ENCODE measurements around the gene PDSS2.
A peak's percentile ranks its signal among the peaks of the same experiment; 100 is the strongest.

Gene PDSS2

GRCh38 chr6:107357031-107357430 is 102.3 kb downstream of the PDSS2 start:
- no peak for DNase-seq

DNA sequence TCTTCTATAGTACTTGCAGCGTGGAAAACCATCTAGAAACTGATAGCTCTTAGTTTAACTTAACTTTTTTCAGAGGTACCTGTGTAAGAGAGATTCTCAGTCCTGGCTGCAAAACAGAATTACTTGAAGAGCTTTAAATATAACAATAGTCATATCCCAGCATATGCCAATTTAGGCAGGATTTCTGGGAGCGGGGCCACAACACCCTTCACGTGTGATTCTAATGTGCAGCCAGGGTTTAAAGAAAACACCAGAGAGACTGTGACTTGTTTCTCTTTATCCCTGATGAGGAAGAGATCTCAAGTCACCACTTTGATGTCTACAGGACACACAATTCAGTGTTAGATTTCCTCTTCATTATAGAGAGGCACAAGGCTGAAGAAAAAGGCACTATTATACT is 103.7 kb downstream of the PDSS2 start:
- no peak for DNase-seq

DNA sequence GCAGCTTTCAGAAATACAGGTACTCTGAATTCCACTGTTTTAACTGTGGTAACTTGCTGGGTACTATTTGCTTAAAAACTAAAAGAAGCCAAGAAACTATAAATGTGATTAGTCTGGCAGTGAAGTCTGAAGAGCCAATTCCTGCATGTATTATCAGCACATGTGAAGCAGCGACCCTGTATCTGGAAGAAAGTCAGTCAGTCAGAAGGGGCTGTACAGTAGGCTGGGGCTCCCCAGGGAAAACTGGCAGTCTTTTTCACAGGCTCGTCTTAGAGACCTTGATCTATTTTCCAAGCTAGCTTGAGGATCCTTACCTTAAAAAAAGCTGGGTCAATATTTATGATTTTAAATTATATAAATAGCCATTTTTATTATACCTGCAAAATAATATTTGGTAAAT is 104.9 kb downstream of the PDSS2 start:
- DNase-seq = no peak

DNA sequence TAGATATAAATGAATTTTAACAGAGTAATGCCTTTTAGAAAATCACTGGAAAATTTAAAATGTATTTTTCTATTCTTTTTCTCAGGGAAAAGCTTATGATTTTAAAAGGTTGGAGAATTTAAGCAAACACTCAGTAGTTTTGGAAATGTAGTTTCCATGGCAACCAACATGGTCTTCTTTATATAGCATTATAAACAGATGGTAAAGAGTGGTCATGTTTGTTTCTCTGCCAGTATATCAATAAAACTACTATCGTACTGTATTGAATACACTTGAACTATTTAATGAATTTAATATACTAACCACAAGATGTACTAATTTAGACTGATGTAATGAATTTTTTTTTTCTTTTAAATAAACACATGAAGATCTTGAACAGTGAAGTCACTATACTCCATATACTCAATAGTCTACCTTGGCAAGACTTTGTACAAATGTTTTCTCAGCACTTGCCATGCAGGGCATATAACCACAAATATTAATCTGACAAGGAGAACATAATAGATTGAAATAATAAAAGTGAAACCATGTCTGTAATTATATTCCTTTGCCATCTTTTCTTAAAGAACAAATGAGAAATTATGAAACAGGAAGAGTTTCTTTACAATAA is 105.5 kb downstream of the PDSS2 start:
- peak; percentile 29 for DNase-seq

DNA sequence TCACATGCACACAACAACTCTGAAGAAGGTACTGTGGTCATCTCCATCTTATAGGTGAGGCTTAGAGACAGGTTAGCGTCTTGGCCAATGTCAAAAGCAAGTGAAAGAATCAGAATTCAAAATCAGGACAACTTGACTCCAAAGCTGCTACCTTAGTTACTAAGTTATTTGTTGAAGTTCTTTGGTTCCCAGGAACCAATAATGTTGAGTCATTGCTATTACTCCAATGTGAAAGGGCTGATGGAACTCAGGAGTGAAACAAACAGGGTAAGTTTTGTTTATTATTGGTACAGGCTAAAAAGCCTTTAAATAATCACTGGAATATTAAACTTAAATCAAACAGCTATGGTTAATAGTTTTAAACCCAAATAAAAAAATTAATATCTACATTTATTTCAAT is 111.1 kb downstream of the PDSS2 start:
- DNase-seq = no peak

DNA sequence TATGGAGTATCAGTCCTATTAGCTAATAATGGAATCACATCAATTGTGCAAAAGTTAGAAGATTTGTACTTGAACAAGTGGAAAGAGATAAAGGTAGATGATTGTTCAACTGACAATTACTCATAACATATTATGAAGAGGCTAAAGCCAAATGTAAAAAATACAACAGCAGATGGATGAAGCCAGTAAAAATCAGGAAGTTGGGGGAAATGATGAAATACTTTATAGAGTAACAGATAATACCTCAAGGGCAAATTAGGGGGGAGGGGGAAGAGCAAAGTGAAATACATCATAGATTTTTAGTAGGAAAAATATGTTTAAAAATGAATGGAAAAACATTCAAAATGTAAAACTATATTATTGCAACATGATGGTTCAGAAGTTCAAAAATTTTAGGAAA is 114.0 kb downstream of the PDSS2 start:
- DNase-seq = peak; percentile 13

- DNase-seq = no peak
These were observed 114.4 kb downstream of the PDSS2 start for GRCh38 chr6:107344981-107345380.

- DNase-seq = no peak
These were observed 115.0 kb downstream of the PDSS2 start for GRCh38 chr6:107344383-107344782.

DNA sequence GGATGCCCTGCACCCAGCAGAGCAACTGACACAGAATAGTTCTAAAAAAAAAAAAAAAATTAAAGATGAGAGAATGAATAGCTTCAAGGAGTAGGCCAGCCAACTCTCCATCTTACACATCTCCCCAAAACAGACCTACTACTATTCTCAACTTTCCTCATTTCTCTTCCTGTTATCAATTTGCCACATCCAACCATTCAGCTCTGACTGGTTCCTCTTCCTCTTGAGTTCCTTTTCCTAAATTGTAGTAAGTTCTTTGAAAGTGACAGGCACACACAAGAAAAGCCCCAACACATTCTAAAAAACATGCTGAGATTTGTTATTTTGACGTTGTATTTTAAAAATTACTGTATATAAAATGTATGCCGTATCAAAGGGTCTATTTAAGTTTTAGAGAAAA is 117.2 kb downstream of the PDSS2 start:
- no peak for DNase-seq

DNA sequence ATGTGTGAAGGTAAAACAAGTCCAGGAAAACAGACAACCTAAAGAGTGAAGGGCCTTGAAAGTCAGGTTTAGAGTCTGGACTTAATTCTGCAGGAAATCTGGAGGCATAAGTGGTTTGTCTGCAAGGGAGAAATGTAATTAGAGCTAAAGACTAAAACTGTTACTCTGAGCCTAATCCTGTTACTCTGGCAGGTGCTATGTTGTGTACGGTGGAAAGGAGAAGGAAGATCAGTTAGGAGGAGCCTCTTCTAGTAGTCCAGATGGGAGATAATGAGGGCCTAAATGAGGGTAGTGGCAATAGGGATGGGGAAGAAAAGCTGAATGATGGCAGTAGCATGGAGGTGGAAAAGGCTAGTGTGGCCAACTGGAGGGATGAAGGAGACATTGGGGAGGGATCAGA is 118.5 kb downstream of the PDSS2 start:
- DNase-seq = no peak

GRCh38 chr6:107337191-107337741 is 122.1 kb downstream of the PDSS2 start:
- peak; percentile 52 for DNase-seq

DNA sequence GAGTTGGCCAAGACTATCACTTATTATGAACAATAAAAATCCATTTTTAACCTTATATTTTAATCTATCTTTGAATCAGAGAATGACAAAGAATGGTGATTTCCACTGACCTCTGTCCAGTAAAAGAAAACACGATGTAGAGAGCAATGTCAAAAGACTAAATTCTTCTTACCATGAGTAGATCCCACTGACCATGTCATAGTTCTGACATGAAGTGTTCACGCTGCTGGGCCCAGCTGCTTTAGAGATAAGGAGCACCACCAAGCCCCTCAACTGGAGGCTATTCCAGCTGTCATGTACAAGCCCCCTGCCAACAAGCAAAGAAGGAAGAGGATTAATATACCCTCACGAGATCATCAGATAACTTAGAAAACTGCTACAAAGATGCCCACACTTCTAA is 125.3 kb downstream of the PDSS2 start:
- no peak for DNase-seq

DNA sequence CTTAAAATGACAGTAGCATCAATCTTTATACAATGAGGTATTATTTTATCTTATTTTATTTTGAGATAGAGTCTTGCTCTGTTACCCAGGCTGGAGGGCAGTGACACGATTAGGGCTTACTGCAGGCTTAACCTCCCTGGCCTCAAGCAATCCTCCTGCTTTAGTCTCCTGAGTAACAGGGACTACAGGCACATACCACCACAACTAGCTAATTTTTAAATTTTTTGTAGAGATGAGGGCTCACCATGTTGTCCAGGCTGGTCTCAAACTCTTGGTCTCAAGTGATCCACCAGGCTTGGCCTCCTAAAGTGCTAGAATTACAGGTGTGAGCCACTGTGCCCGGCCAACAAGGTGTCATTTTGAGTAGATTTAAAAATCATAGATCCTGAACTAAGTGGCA is 125.9 kb downstream of the PDSS2 start:
- DNase-seq = no peak

DNA sequence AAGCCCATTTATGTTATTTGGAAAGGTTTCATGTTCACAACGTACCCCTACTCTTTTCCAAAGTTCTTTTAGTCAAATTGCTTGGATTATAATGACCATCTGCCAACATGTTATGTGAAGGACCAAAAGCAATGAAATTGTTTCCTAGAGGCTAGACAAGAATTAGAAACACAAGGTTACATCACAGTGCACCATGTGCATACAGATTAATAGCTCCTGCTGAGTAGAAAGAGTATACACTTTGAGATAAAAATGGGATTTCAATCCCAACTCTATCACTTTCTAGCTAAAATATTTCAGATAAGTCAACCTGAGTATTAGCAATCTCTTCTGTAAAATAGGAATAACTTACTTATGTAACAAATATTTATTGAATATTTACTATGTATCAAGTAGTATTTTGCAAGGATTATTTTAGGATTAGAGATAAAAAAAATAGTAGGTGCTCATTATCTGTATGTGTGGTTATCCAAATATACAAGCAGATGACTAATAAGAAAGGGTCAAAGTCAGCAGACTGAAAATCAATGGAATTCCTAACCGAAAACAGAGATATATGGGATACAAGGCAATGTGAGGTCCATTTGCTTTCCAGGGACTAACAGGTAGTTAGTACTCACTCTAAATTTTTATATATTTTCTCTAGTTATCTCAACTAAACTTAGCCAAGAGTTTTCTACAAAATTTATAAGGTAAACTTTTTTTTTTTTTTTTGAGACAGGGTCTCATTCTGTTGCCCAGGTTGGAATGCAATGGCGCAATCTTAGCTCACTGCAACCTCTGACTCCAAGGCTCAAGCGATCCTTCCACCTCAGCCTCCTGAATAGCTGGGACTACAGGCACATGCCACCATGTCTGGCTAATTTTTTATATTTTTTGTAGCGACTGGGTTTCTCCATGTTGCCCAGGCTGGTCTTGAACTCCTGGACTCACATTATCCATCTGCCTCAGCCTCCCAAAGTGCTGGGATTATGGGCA is 127.7 kb downstream of the PDSS2 start:
- no peak for DNase-seq

GRCh38 chr6:107330168-107330567 is 129.2 kb downstream of the PDSS2 start:
- DNase-seq = no peak

DNA sequence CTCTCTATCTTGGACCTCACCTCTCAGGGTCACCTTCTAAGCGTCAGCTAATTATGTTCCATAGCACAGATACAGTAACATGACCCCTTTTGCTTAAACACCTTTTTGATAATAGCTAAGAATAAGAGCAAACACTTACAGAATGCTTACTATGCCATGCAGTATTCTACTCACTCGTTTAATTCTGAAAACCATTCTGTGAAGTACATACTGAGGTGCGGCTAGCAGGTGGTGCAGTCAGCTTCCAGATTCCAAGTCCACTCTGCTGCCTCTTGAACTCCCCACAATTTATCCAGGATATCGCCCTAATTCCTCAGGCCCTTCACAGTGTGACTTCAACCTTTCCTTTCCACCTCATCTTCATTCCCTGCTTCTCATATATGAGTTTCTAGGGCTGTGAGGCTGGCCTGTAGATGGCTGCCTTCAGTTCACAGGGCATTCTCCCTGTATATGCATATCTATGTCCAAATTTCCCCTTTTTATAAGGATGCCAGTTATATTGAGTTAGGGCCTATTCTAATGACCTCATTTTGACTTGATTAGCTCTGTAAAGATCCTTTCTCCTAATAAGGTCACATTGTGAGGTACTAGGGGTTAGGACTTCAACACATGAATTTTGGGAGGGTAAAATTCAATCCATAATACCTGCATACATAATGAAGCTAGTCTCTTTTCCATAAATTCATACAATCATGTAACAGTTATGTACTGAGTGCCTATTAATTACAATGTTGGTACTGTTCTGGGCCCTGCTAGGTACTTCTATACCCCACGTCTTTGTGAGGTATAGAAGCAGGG is 130.1 kb downstream of the PDSS2 start:
- no peak for DNase-seq

- no peak for DNase-seq
These were observed 131.3 kb downstream of the PDSS2 start for GRCh38 chr6:107328081-107328480.

DNA sequence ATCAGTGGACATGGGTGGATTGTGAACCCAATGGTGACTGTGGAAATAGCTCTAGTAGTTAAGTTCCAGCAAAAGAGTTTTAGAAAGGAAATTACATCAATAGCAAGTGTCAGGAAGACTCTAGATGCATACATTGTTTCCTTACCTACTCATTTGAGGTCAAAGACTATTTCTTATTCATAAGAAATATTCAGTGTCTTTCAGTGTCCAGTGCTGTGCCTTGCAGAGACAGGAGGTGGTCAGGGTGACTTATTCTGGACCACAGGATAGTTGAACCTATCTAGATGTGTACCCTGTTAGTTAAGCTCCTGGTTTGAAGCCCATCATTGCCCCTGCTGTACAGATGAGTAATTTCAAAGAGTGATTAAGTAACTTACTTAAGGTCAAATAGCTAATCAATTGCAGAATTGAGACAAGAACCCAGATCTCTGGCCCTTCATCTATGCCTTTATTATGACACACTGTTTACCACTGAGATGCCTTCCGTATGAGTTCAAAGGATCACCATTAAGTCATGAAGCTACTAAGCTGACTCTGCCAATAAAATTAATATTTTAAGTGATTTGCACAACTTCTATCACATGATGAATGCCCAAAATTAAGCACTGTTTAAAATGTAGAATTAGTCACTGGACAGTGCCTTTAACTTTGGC is 136.1 kb downstream of the PDSS2 start:
- no peak for DNase-seq

DNA sequence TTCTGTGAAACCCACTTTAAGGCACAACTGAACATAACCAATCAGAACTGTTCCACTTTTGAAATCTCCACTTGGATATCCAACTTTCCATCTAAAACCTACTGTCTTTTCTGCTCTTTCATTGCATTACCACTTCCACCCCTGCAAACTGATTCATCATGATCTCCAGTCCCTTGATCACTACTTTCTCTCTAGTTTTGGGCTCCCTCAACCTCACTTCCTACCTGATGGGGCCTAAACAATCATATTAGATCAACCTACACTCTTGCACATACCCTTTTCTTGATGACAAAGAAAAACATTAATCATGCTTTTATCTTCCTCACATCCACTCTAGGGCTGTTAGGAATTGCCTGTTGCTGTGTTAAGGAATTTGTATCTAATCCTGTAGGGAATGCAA is 137.6 kb downstream of the PDSS2 start:
- no peak for DNase-seq

DNA sequence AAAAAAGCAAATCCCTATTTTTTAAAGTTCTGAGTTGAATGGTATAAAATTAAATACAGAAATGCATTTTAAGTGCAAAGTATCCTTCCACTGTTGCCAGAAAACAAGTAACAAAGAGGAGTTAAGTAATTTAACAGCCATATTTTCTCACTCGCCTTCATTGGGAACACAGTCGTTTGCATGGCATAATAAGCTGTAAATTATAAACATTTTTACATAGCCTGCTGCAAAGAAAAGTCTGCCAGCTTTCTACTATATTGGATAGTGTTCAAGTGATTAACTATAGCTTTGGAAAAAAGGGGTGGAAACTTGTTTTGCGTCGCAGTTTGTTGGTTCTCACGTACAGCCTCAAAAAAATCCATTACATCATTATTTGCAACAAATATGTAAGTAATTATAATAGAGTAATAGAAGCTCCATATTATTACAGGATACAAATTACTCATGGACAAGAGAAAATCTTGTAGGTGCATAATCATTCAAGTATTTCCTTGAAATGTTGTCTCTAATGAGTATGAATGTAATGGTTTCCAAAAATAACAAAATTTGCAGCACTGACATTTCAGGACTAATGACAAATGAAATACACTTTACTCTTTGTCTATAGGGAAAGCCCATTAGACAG is 139.3 kb downstream of the PDSS2 start:
- no peak for DNase-seq

GRCh38 chr6:107318100-107318736 is 141.1 kb downstream of the PDSS2 start:
- peak; percentile 18 for DNase-seq

- no peak for DNase-seq
These were observed 144.2 kb downstream of the PDSS2 start for GRCh38 chr6:107315114-107315513.
